AG04450 (cell line): Measurements from ENCODE around the gene OSGEPL1. TPM values are rescaled to one million over a fixed set of nuclear protein-coding genes. Genes with fewer than 3 reads are reported as not detected.
"Not testable (repeated sequence)": the region's sequence is repeated elsewhere in the genome, so short reads cannot be mapped to it uniquely, and the experiment has no call there.

Source experiments
- CTCF ChIA-PET: fragments of 300-600, 350-600 bp; formaldehyde crosslinking; extraction: SDS; loops from one replicate; lab custom pipeline; 2022; ENCODE audit warnings: antibody characterized with exemption, inconsistent platforms; lab: Charles Lee
- POLR2A ChIA-PET: fragments of 350-600 bp; formaldehyde crosslinking; extraction: SDS; loops from one replicate; lab custom pipeline; 2021; ENCODE audit warnings: antibody characterized with exemption, inconsistent platforms; lab: Yijun Ruan, JAX
- DNase-seq: peaks from one replicate; pipeline ENCODE4 v3.0.0-alpha.2; 2011; ENCODE audit warnings: low read depth, low spot score
- H3K27ac ChIP-seq: one replicate; pipeline ENCODE4 v1.5.1; 2012; ENCODE audit warnings: low read depth, low read length, control low read depth
- H3K27me3 ChIP-seq: one replicate; pipeline ENCODE4 v1.6.0; 2012; ENCODE audit warnings: low read length; ENCODE audit not compliant: control insufficient read depth, insufficient read depth
- H3K4me3 ChIP-seq: 2 replicates; pipeline ENCODE4 v1.5.1; 2011; ENCODE audit warnings: mild to moderate bottlenecking, low read depth, low read length, control low read depth
- H3K9me3 ChIP-seq: 2 replicates; pipeline ENCODE4 v1.5.1; 2012; ENCODE audit warnings: low read length; ENCODE audit not compliant: control insufficient read depth, insufficient read depth
- CTCF ChIP-seq: IDR thresholded peaks from 2 replicates; pipeline ENCODE4 v1.5.1; 2011; ENCODE audit warnings: low read depth, low read length, control low read depth, inconsistent platforms
- polyA plus RNA-seq: library from polyadenylated mRNA; depleted of rRNA; stranded (reverse); fragments of >200 nt; gene quantifications from 2 replicates; pipeline ENCODE4 v1.2.3, GENCODE V29; 2011

The OSGEPL1 gene
- polyA plus RNA-seq, 1 experiment: 6.0 TPM

GRCh38 chr2:189723192-189723591 is 39.4 kb downstream of the OSGEPL1 start:
- POLR2A ChIA-PET: no interaction called here
- no peak for TF ChIP-seq CTCF

DNA sequence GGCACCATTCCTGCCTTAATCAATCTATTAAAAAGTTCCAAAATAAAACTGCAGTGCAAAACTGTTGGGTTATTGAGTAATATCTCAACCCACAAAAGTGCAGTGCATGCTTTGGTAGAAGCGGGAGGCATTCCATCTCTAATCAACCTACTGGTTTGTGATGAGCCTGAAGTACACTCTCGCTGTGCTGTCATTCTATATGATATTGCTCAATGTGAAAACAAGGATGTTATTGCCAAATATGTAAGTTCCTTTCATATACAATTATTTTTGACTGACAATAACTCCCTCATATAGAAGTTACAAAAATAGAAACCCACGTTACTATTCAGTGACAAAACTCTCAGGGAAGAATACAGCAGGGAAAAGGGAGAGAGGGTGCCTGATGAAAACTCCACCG is 43.0 kb downstream of the OSGEPL1 start:
- DNase-seq: no peak
- ChIA-PET POLR2A (no interaction called here), CTCF (no interaction called here)
- no peak for TF ChIP-seq CTCF
- no peaks in the 10 kb centered on the region for H3K9me3 ChIP-seq
- no peak overlapping the region for H3K27ac ChIP-seq
- no peaks in the 10 kb centered on the region for H3K27me3 ChIP-seq
- no peak overlapping the region for H3K4me3 ChIP-seq

More at GRCh38 chr2:189723192-189723591, 39.4 kb downstream of the OSGEPL1 start:
- Histone ChIP-seq H3K27ac (no peak overlapping the region), H3K4me3 (no peak overlapping the region), H3K27me3 (no peaks in the 10 kb centered on the region), H3K9me3 (no peaks in the 10 kb centered on the region)
- CTCF ChIA-PET: interaction anchor here (1.0 to 1.2 kb wide), 2 partner anchors 50 to 51 kb away, joined by 3 to 5 read pairs; no protein-coding TSS in a partner anchor
- DNase-seq: no peak

- H3K9me3 ChIP-seq, DNase-seq, POLR2A ChIA-PET, H3K4me3 ChIP-seq, CTCF ChIA-PET, H3K27ac ChIP-seq, H3K27me3 ChIP-seq: not testable (repeated sequence)
Observed at GRCh38 chr2:189717593-189717992, 45.0 kb downstream of the OSGEPL1 start.

DNA sequence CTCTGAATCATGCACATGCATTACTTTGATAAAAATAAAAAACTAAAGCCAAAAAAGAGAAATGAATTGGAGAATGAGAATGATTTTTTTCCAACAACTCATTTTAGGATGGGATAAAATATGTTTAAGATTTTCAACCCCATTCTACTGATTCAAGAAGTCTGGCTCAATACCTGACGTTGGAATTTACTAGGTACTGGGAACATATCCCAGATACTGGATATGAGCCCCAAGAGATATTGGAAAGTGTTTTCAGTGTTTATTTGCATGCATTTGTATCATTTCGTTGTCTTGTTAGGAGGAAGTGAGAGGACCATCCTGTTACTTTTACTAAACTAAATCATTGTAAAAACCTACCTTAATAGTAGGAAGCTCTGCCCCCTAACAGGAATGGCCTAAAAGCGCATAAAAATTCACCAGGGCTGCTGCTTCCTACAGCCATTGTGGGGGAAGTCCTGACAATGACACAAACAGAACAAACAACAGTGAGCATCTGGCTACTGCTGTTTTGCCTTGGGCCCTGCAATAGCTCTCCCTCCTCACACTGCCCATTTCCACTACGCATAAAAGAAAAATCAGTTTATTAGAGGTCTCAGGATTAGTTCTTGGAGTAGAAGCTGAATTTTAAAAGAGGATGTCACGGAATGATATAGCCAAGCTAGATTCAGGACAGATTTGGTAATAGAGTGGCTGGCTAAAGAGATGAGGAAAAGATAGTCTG is 52.9 kb downstream of the OSGEPL1 start:
- H3K9me3 ChIP-seq: no peaks in the 10 kb centered on the region; the same call in 1 of the 2 replicates
- ChIA-PET POLR2A (no interaction called here), CTCF (interaction anchor here (0.9 to 1.9 kb wide), 4 partner anchors 11 to 49 kb away, joined by 3 to 10 read pairs (median 4); no protein-coding TSS in a partner anchor)
- no peak for TF ChIP-seq CTCF
- no peaks in the 10 kb centered on the region for H3K27me3 ChIP-seq
- no peak for DNase-seq
- no peak overlapping the region for H3K4me3 ChIP-seq
- no peak overlapping the region for H3K27ac ChIP-seq

GRCh38 chr2:189702071-189702470 is 60.5 kb downstream of the OSGEPL1 start:
- POLR2A ChIA-PET: interaction anchor here (1.0 kb wide), 1 partner anchor 41 kb away, joined by 3 read pairs; no protein-coding TSS in a partner anchor
- Histone ChIP-seq H3K27ac (no peak overlapping the region), H3K27me3 (no peaks in the 10 kb centered on the region), H3K4me3 (no peak overlapping the region), H3K9me3 (no peaks in the 10 kb centered on the region)
- DNase-seq: no peak
- CTCF ChIA-PET: interaction anchor here (1.0 to 5.1 kb wide), 6 partner anchors 10 to 238 kb away, joined by 3 to 56 read pairs (median 3); partner anchors contain the start of gene ASNSD1
- peak; percentile 35 for TF ChIP-seq CTCF
